ENCODE results near the gene ROR2. TPM values are rescaled to one million over a fixed set of nuclear protein-coding genes. Genes with fewer than 3 reads are reported as not detected.

The ROR2 gene
- total and polyA plus RNA-seq, 4 donors: 0.13 to 0.84 (median 0.52) TPM

GRCh38 chr9:91972711-91973110 lies 22.7 kb upstream of the ROR2 start:
- no peaks in the 10 kb centered on the region for H3K27me3 ChIP-seq (ENCODE audit: control insufficient read depth in 4 of 4, insufficient read depth in 4 of 4, low read length in 3 of 4)
- DNase-seq (ENCODE audit: low spot score): no peak
- no peak overlapping the region for H3K4me3 ChIP-seq (ENCODE audit: low read depth in 1 of 3, low read length in 3 of 3)
- TF ChIP-seq FOXA1 (IDR thresholded peaks at IDR 0.05) (no peak), JUND (IDR thresholded peaks at IDR 0.05) (no peak), MAX (IDR thresholded peaks at IDR 0.05) (no peak), ATF3 (IDR thresholded peaks at IDR 0.05) (no peak), TAF1 (conservative IDR thresholded peaks at IDR 0.05) (no peak), RXRA (IDR thresholded peaks at IDR 0.05) (no peak), YY1 (IDR thresholded peaks at IDR 0.05) (no peak), HNF4G (IDR thresholded peaks at IDR 0.05) (no peak), NR2F2 (IDR thresholded peaks at IDR 0.05) (no peak), SP1 (IDR thresholded peaks at IDR 0.05) (no peak), REST (IDR thresholded peaks at IDR 0.05) (no peak), GABPA (IDR thresholded peaks at IDR 0.05 in 1 of 2, conservative IDR thresholded peaks at IDR 0.05 in 1 of 2) (no peak), FOXA2 (IDR thresholded peaks at IDR 0.05) (no peak), EGR1 (IDR thresholded peaks at IDR 0.05; ENCODE audit: low read depth in 2 of 2) (no peak)
- no peak overlapping the region for H3K9ac ChIP-seq (ENCODE audit: low read depth in 1 of 2, low read length in 2 of 2)
- H3K4me1 ChIP-seq (ENCODE audit: control insufficient read depth in 4 of 4, insufficient read depth in 4 of 4, low read length in 3 of 4): no peaks in the 10 kb centered on the region
- no peaks in the 10 kb centered on the region for H3K36me3 ChIP-seq (ENCODE audit: control insufficient read depth in 4 of 4, insufficient read depth in 3 of 4, low read depth in 1 of 4, low read length in 3 of 4)
- WGBS: 35% methylated on average over 2 of the region's 2 CpGs
- no peaks in the 10 kb centered on the region for H3K9me3 ChIP-seq (ENCODE audit: control insufficient read depth in 4 of 4, low read length in 3 of 4)
- no peak overlapping the region for H3K27ac ChIP-seq (ENCODE audit: low read depth in 1 of 2, low read length in 2 of 2)

- Histone ChIP-seq H3K36me3 (ENCODE audit: control insufficient read depth in 4 of 4, insufficient read depth in 3 of 4, low read depth in 1 of 4, low read length in 3 of 4) (no peaks in the 10 kb centered on the region), H3K27ac (ENCODE audit: low read depth in 1 of 2, low read length in 2 of 2) (no peak overlapping the region), H3K9me3 (ENCODE audit: control insufficient read depth in 4 of 4, low read length in 3 of 4) (no peaks in the 10 kb centered on the region), H3K4me3 (ENCODE audit: low read depth in 1 of 3, low read length in 3 of 3) (no peak overlapping the region), H3K9ac (ENCODE audit: low read depth in 1 of 2, low read length in 2 of 2) (no peak overlapping the region), H3K4me1 (ENCODE audit: control insufficient read depth in 4 of 4, insufficient read depth in 4 of 4, low read length in 3 of 4) (no peaks in the 10 kb centered on the region), H3K27me3 (ENCODE audit: control insufficient read depth in 4 of 4, insufficient read depth in 4 of 4, low read length in 3 of 4) (no peaks in the 10 kb centered on the region)
- no peak for DNase-seq (ENCODE audit: low spot score)
- WGBS: 57% methylated on average over 4 of the region's 4 CpGs
- no peak for TF ChIP-seq EGR1 (IDR thresholded peaks at IDR 0.05; ENCODE audit: low read depth in 2 of 2)
- TF ChIP-seq FOXA2 (IDR thresholded peaks at IDR 0.05): no peak
- no peak for TF ChIP-seq HNF4A (conservative IDR thresholded peaks at IDR 0.05)
- no peak for TF ChIP-seq YY1 (IDR thresholded peaks at IDR 0.05)
- TF ChIP-seq ATF3 (IDR thresholded peaks at IDR 0.05): no peak
- TF ChIP-seq RAD21 (IDR thresholded peaks at IDR 0.05): no peak
- TF ChIP-seq ZBTB33 (IDR thresholded peaks at IDR 0.05): no peak
- TF ChIP-seq HNF4G (IDR thresholded peaks at IDR 0.05): no peak
- TF ChIP-seq MAX (IDR thresholded peaks at IDR 0.05): no peak
- TF ChIP-seq TAF1 (conservative IDR thresholded peaks at IDR 0.05): no peak
- no peak for TF ChIP-seq NR2F2 (IDR thresholded peaks at IDR 0.05)
- no peak for TF ChIP-seq FOXA1 (IDR thresholded peaks at IDR 0.05)
- TF ChIP-seq SP1 (IDR thresholded peaks at IDR 0.05): no peak
- no peak for TF ChIP-seq RXRA (IDR thresholded peaks at IDR 0.05)
- TF ChIP-seq GABPA (IDR thresholded peaks at IDR 0.05 in 1 of 2, conservative IDR thresholded peaks at IDR 0.05 in 1 of 2): no peak
- no peak for TF ChIP-seq CTCF (IDR thresholded peaks at IDR 0.05; ENCODE audit: low read depth, low read length, missing input control)
- no peak for TF ChIP-seq REST (IDR thresholded peaks at IDR 0.05)
- TF ChIP-seq JUND (IDR thresholded peaks at IDR 0.05): no peak
Measured at GRCh38 chr9:91972076-91972626, 22.1 kb upstream of the ROR2 start.

All from liver (tissue), 9 donors.